ENCODE results near the gene ING5.

ING5 gene

GRCh38 chr2:241762933-241763369 is 61.1 kb downstream of the ING5 start:
- peaks cover 46% of the 10 kb centered on the region for H3K4me1 Mint-ChIP-seq
- DNase-seq = no peak
- H3K4me3 Mint-ChIP-seq = no peak overlapping the region
- peaks cover 39% of the 10 kb centered on the region for H3K36me3 Mint-ChIP-seq (ENCODE audit: low read depth)
- H3K27me3 Mint-ChIP-seq (ENCODE audit: low read depth, poor library complexity) = peaks cover 5% of the 10 kb centered on the region
- peaks cover 18% of the 10 kb centered on the region for H3K9me3 Mint-ChIP-seq
- TF ChIP-seq, protein P1, sequence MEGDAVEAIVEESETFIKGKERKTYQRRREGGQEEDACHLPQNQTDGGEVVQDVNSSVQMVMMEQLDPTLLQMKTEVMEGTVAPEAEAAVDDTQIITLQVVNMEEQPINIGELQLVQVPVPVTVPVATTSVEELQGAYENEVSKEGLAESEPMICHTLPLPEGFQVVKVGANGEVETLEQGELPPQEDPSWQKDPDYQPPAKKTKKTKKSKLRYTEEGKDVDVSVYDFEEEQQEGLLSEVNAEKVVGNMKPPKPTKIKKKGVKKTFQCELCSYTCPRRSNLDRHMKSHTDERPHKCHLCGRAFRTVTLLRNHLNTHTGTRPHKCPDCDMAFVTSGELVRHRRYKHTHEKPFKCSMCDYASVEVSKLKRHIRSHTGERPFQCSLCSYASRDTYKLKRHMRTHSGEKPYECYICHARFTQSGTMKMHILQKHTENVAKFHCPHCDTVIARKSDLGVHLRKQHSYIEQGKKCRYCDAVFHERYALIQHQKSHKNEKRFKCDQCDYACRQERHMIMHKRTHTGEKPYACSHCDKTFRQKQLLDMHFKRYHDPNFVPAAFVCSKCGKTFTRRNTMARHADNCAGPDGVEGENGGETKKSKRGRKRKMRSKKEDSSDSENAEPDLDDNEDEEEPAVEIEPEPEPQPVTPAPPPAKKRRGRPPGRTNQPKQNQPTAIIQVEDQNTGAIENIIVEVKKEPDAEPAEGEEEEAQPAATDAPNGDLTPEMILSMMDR (IDR thresholded peaks at IDR 0.05) = no peak
- H3K27ac Mint-ChIP-seq = peak overlapping the region; percentile 89

DNA sequence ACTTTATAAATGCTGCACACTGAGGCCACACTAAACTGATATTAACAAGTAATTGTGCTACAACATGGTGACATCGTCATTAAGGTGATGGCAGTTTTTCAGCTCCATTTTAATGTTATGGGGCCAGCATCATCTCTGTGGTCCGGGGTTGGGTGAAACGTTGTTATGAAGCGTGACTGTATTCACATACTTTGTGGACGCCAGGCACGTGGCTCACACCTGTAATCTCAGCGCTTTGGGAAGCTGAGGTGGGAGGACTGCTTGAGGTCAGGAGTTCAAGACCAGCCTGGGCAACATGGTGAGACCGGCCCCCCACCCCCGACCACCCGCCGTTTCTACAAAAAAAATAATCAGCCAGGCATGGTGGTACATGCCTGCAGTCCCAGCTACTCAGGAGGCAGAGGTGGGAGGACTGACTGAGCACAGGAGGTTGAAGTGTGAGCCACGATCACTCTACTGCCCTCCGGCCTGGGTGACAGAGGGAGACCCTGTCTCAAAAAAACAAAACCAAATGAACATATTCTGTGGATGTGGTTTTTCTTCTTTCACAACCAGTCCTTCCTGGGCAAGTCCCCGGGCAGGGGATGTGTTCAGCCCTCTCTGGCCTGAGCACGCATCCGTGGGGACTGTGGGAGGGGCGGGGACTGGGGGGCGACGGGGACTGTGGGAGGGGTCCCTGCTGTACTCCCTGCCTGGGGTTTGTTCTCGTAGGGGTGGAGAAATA is 61.9 kb downstream of the ING5 start:
- Mint-ChIP-seq H3K4me3 (no peak overlapping the region), H3K4me1 (peaks cover 44% of the 10 kb centered on the region), H3K9me3 (peaks cover 18% of the 10 kb centered on the region), H3K27ac (peak overlapping the region; percentile 88), H3K27me3 (ENCODE audit: low read depth, poor library complexity) (peaks cover 5% of the 10 kb centered on the region), H3K36me3 (ENCODE audit: low read depth) (peaks cover 36% of the 10 kb centered on the region)
- no peak for DNase-seq
- TF ChIP-seq, protein P1 (IDR thresholded peaks at IDR 0.05) = no peak

GRCh38 chr2:241764275-241765241 is 62.7 kb downstream of the ING5 start:
- Mint-ChIP-seq H3K36me3 (ENCODE audit: low read depth) (peaks cover 27% of the 10 kb centered on the region), H3K4me3 (peak overlapping the region; percentile 64), H3K9me3 (peaks cover 14% of the 10 kb centered on the region), H3K4me1 (peaks cover 35% of the 10 kb centered on the region), H3K27ac (peak overlapping the region; percentile 88), H3K27me3 (ENCODE audit: low read depth, poor library complexity) (peaks cover 5% of the 10 kb centered on the region)
- peak; percentile 57 for DNase-seq
- TF ChIP-seq, protein P1 (IDR thresholded peaks at IDR 0.05) = no peak

GRCh38 chr2:241767464-241768250 is 65.8 kb downstream of the ING5 start:
- Mint-ChIP-seq H3K4me3 (no peak overlapping the region), H3K27ac (no peak overlapping the region), H3K27me3 (ENCODE audit: low read depth, poor library complexity) (no peaks in the 10 kb centered on the region), H3K9me3 (no peaks in the 10 kb centered on the region), H3K4me1 (peaks cover 50% of the 10 kb centered on the region), H3K36me3 (ENCODE audit: low read depth) (peaks cover 4% of the 10 kb centered on the region)
- DNase-seq = no peak
- TF ChIP-seq, protein P1 (IDR thresholded peaks at IDR 0.05) = no peak

DNA sequence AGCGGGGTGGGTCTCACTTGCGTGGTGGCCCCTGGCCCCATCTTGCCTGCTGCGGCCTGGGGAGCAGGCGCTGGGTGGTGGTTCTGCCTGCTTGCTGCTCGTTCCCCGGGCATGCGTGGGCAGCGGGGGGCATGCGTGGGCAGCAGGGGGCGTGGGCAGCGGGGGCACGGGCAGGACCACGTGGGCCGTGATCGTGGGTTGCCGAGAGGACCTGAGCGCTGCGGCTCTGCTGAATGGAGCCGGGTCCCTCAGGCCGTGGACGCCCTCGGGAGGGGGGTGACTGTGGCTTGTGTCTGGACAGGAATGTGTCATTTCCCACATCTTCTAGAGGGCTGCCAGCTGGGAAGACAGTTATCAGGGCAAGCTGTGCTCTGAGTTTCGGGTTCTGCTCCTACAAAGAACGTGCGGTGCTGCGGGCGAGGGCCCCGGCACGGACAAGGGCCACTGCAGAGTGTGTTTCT is 66.4 kb downstream of the ING5 start:
- H3K4me1 Mint-ChIP-seq = peaks cover 50% of the 10 kb centered on the region
- H3K36me3 Mint-ChIP-seq (ENCODE audit: low read depth) = no peaks in the 10 kb centered on the region

More for the DNA sequence above, 66.4 kb downstream of the ING5 start:
- H3K27me3 Mint-ChIP-seq (ENCODE audit: low read depth, poor library complexity) = no peaks in the 10 kb centered on the region
- no peak overlapping the region for H3K4me3 Mint-ChIP-seq
- no peak overlapping the region for H3K27ac Mint-ChIP-seq
- no peaks in the 10 kb centered on the region for H3K9me3 Mint-ChIP-seq
- DNase-seq = no peak
- TF ChIP-seq, protein P1 (IDR thresholded peaks at IDR 0.05) = no peak
